ENCODE results near the gene UPK3BL1.
"Not testable (repeated sequence)": the region's sequence is repeated elsewhere in the genome, so short reads cannot be mapped to it uniquely, and the experiment has no call there.

The UPK3BL1 gene

DNA sequence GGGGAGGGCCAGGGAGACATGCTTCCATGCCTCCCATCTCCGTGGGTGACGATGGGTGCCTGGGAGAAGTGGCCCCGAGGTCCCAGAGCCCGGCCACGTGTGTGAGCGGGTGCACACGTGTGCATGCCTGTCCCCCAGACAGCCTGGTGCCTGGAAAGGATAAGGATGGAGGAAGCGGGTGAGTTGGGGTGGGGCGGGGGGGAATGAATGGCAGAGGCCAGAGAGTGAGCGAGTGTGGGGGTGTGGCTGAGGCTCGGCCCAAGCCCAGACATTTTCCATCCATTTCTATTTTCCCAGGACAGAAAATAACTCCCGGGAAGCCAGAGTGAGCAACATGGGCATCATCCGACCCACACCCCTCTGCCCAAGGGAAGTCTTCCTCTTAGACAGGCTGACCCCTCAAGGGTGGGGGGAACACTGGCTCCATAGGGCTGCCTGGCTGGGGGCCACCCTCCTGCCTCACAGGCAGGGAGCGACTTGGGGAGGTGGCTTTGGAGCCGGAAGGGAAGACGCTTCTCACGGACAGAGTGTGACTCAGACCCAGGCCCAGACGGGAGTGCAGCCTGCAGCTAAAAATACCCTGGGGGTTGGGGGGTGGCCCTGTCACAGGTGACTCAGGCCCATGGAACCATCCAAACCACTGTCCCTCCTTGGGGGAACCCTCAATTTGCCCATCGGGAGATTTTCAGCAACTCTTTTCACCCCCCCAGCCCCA is 38.0 kb downstream of the UPK3BL1 start:
- H3K4me3 ChIP-seq (ENCODE audit: low read depth, low read length); H3K4me1 ChIP-seq (ENCODE audit: control insufficient read depth, insufficient read depth, low read length); CTCF ChIA-PET; POLR2A ChIA-PET; H3K9me3 ChIP-seq (ENCODE audit: control insufficient read depth, insufficient read depth, low read depth, low read length); H3K36me3 ChIP-seq (ENCODE audit: control insufficient read depth in 2 of 2, insufficient read depth in 1 of 2, low read length in 2 of 2); H3K27ac ChIP-seq (ENCODE audit: extremely low read depth, low read depth, low read length): not testable (repeated sequence)

DNA sequence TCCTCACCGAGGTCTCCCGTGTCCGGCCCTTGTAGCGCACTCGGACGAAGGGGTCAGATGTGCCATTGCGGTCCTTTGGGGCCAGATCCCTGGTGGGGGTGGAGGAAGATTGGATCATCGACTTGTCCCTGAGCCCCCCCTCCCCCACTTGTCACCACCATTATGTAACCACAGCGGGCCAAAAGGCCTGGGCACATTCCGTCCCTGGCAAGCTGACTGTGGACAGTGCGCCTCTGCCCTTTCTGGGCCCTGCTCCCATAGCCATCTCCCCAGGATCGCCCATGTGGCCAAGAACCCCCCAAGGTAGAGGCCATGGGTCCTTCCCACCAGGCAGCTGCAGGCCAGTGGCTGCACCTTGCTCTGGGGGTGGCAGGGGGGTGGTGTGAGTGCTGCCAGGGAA is 40.3 kb downstream of the UPK3BL1 start:
- CTCF ChIA-PET; H3K4me1 ChIP-seq (ENCODE audit: control insufficient read depth, insufficient read depth, low read length); H3K36me3 ChIP-seq (ENCODE audit: control insufficient read depth in 2 of 2, insufficient read depth in 1 of 2, low read length in 2 of 2); H3K4me3 ChIP-seq (ENCODE audit: low read depth, low read length); H3K27ac ChIP-seq (ENCODE audit: extremely low read depth, low read depth, low read length); POLR2A ChIA-PET; H3K9me3 ChIP-seq (ENCODE audit: control insufficient read depth, insufficient read depth, low read depth, low read length): not testable (repeated sequence)

DNA sequence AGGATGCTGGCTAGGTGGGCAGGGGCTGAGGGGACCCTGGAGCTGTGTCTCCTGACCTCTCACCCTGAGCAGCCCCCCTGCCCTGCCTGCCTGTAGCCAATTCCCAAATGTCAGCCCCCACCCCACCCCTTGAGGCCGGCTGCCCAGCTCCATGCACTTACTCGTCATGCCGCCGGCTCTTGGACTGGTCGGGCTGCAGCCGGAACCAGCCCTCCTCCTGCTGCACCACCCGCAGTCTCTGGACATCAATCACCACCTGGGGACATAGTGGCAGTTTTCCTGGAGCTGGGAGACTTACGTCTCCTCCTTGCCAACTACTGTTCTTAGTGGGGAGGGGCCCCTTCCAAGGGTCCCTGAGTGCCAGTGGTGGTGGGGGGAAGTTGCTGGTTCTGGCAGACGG is 42.9 kb downstream of the UPK3BL1 start:
- H3K4me1 ChIP-seq (ENCODE audit: control insufficient read depth, insufficient read depth, low read length); H3K27ac ChIP-seq (ENCODE audit: extremely low read depth, low read depth, low read length); CTCF ChIA-PET; POLR2A ChIA-PET; H3K4me3 ChIP-seq (ENCODE audit: low read depth, low read length); H3K9me3 ChIP-seq (ENCODE audit: control insufficient read depth, insufficient read depth, low read depth, low read length); H3K36me3 ChIP-seq (ENCODE audit: control insufficient read depth in 2 of 2, insufficient read depth in 1 of 2, low read length in 2 of 2): not testable (repeated sequence)

DNA sequence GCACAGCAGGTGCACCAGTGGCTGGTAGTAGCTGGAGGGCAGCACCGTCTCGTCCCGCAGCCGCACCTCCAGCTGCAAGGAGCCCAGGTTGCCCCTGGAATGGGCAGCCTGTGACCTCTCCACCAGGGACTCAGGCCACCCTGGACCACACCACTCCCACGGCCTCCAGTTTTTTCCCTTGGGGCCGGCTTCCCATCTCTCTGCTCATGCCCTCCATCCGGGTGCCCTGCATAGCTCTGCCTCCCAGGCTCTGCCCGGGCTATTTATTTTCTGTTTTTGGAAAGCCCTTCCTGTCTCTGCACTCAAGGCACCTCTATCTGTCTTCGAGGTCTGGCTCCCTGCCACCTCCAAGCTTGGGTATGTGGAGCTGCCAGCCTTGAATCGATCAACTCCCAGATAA is 46.6 kb downstream of the UPK3BL1 start:
- H3K36me3 ChIP-seq (ENCODE audit: control insufficient read depth in 2 of 2, insufficient read depth in 1 of 2, low read length in 2 of 2); H3K4me1 ChIP-seq (ENCODE audit: control insufficient read depth, insufficient read depth, low read length); H3K9me3 ChIP-seq (ENCODE audit: control insufficient read depth, insufficient read depth, low read depth, low read length); H3K27ac ChIP-seq (ENCODE audit: extremely low read depth, low read depth, low read length); CTCF ChIA-PET; H3K4me3 ChIP-seq (ENCODE audit: low read depth, low read length); POLR2A ChIA-PET: not testable (repeated sequence)

DNA sequence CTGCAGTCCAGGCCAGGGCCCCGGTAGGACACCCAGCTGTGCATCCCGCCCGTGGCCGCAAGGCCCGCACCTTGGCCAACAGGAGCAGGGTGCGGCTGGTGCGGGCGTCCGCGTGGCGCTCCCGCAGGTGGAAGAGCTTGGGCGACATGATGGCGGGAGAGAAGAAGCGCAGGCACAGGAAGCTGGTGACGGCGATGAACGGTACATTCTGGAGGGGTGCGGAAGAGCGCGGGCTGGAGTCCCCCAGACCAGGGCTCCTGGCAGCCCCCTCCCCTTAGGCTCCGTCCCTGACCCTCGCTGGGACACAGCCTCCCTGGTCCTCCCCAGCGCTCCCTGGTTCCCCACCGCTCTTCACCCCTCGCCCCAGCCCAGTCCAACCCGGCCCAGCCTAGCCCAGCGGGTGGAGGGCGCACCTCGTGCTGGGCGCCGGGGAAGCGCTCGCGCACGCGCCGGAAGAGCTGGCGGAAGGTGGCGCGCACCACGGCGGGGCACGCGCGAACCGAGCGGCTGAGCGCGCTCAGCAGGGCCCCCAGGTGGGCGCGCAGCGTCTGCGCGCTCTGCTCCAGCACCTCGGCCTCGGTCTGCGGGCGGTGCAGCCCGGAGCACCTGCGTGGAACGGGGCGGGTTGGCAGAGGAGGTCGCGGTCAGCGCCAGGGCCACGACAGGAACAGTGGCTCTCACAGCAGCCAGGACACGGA is 48.8 kb downstream of the UPK3BL1 start:
- H3K4me3 ChIP-seq (ENCODE audit: low read depth, low read length); H3K9me3 ChIP-seq (ENCODE audit: control insufficient read depth, insufficient read depth, low read depth, low read length); CTCF ChIA-PET; H3K36me3 ChIP-seq (ENCODE audit: control insufficient read depth in 2 of 2, insufficient read depth in 1 of 2, low read length in 2 of 2); H3K4me1 ChIP-seq (ENCODE audit: control insufficient read depth, insufficient read depth, low read length); POLR2A ChIA-PET; H3K27ac ChIP-seq (ENCODE audit: extremely low read depth, low read depth, low read length): not testable (repeated sequence)

DNA sequence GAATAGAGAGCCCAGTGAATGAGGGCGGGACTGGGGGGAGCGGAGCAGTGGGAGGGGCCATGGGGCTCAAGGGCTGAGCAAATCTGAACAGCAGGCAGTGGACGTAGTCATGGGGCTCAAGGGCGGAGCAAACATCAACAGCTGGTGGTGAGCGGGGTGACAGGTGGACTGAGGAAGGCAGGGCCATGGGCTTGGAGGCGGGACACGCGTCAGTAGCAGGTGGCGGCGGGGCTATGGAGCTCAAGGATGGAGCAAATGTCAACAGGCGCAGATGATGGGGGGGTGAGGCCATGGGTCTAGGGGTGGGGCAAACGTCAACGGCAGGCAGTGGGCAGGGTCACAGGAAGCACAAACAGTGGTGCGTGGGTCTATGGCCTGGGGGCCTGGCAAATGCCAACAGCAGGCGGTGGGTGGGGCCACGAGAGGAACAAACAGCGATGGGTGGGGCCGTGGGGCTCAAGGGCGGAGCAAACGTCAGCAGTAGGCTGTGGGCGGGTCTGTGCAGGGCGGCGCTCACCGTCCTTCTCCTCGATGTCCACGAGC is 50.0 kb downstream of the UPK3BL1 start:
- POLR2A ChIA-PET; H3K4me3 ChIP-seq (ENCODE audit: low read depth, low read length); H3K9me3 ChIP-seq (ENCODE audit: control insufficient read depth, insufficient read depth, low read depth, low read length); CTCF ChIA-PET; H3K36me3 ChIP-seq (ENCODE audit: control insufficient read depth in 2 of 2, insufficient read depth in 1 of 2, low read length in 2 of 2); H3K27ac ChIP-seq (ENCODE audit: extremely low read depth, low read depth, low read length); H3K4me1 ChIP-seq (ENCODE audit: control insufficient read depth, insufficient read depth, low read length): not testable (repeated sequence)

DNA sequence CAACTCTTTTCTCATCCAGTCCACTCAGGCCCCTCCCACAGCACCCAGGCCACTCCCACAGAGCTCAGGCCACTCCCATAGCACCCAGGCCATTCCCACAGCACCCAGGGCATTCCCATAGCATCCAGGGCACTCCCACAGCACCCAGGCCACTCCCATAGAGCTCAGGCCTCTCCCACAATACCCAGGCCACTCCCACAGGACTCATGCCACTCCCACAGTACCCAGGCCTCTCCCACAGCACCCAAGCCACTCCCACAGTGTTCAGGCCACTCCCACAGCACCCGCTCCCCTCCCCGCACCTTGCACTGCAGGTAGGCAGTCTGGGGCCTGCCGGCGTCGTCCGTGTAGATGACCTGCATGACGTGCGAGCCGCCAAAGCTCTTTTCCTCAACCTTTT is 52.7 kb downstream of the UPK3BL1 start:
- H3K4me1 ChIP-seq (ENCODE audit: control insufficient read depth, insufficient read depth, low read length); H3K36me3 ChIP-seq (ENCODE audit: control insufficient read depth in 2 of 2, insufficient read depth in 1 of 2, low read length in 2 of 2); H3K9me3 ChIP-seq (ENCODE audit: control insufficient read depth, insufficient read depth, low read depth, low read length); CTCF ChIA-PET; POLR2A ChIA-PET; H3K27ac ChIP-seq (ENCODE audit: extremely low read depth, low read depth, low read length); H3K4me3 ChIP-seq (ENCODE audit: low read depth, low read length): not testable (repeated sequence)

Data from HEK293 (cell line).